Astrocyte (in vitro differentiated cells and primary cell): ENCODE data around the gene DUSP11.
"Not testable (repeated sequence)": the region's sequence is repeated elsewhere in the genome, so short reads cannot be mapped to it uniquely, and the experiment has no call there.

Source experiments
- EZH2 ChIP-seq: IDR thresholded peaks from 2 replicates; pipeline ENCODE4 v1.6.1; 2012; ENCODE audit warnings: mild to moderate bottlenecking, low read length, inconsistent platforms; ENCODE audit not compliant: insufficient read depth
- TF ChIP-seq, protein P1 (sequence below): IDR thresholded peaks from 2 replicates; pipeline ENCODE4 v1.5.1; 2011; ENCODE audit warnings: low read depth, mild to moderate bottlenecking, inconsistent platforms, low read length, moderate library complexity; ENCODE audit not compliant: insufficient read depth

DNA sequence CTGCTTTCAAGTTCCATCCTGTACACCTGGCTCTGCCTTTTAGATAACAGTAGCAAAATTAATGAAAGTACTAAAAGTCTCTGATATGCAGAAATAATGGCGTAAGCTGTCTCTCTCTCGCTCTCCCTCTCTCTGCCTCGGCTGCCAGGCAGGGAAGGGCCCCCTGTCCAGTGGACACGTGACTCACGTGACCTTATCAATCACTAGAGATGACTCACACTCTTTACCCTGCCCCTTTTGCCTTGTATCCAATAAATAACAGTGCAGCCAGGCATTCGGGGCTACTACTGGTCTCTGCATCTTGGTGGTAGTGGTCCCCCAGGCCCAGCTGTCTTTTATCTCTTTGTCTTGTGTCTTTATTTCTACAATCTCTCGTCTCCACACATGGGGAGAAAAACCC lies 25.6 kb downstream of the DUSP11 start:
- TF ChIP-seq, protein P1, sequence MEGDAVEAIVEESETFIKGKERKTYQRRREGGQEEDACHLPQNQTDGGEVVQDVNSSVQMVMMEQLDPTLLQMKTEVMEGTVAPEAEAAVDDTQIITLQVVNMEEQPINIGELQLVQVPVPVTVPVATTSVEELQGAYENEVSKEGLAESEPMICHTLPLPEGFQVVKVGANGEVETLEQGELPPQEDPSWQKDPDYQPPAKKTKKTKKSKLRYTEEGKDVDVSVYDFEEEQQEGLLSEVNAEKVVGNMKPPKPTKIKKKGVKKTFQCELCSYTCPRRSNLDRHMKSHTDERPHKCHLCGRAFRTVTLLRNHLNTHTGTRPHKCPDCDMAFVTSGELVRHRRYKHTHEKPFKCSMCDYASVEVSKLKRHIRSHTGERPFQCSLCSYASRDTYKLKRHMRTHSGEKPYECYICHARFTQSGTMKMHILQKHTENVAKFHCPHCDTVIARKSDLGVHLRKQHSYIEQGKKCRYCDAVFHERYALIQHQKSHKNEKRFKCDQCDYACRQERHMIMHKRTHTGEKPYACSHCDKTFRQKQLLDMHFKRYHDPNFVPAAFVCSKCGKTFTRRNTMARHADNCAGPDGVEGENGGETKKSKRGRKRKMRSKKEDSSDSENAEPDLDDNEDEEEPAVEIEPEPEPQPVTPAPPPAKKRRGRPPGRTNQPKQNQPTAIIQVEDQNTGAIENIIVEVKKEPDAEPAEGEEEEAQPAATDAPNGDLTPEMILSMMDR, result not testable (repeated sequence)
- not testable (repeated sequence) for TF ChIP-seq EZH2
